Endometrial microvascular endothelial cells (primary cell): ENCODE measurements around the gene PAGR1. TPM values are rescaled to one million over a fixed set of nuclear protein-coding genes. Genes with fewer than 3 reads are reported as not detected.

Experiments used
- in situ Hi-C: cut with HindIII; loops from 2 replicates; pipeline ENCODE4 v1.10.0; 2017; ENCODE audit warnings: low sequenced_read_pairs, low pct_unique_long_range_greater_than_20kb; ENCODE audit errors: inconsistent ontology term
- total RNA-seq: library from RNA; depleted of rRNA; stranded (reverse); fragments of >200 nt; gene quantifications from one replicate; pipeline ENCODE4 v1.2.3, GENCODE V29; 2015; ENCODE audit errors: inconsistent ontology term

Gene PAGR1
- total RNA-seq, 1 donor from 2014 or later: 36.8 TPM

GRCh38 chr16:29809850-29810698, 5.9 kb upstream of the PAGR1 start:
- in situ Hi-C loops: loop anchor here (10.0 kb wide), 1 partner anchor 55 kb away; the partner anchor contains the start of gene CDIPT

- in situ Hi-C loops: no loop called here
These were observed 5.2 kb upstream of the PAGR1 start for GRCh38 chr16:29810699-29811169.

- in situ Hi-C loops: no loop called here
These were observed 4.6 kb upstream of the PAGR1 start for GRCh38 chr16:29811170-29811895.

- in situ Hi-C loops: no loop called here
These were observed 3.9 kb upstream of the PAGR1 start, which contains the start of gene PRRT2 for GRCh38 chr16:29811896-29812665. Gene PRRT2, plus strand, starts transcription at chr16:29812193. Its CDS starts 862 bp downstream, at chr16:29813055.

GRCh38 chr16:29812754-29813643, 3.0 kb upstream of the PAGR1 start:
- in situ Hi-C loops: no loop called here

GRCh38 chr16:29813644-29814562, 2.0 kb upstream of the PAGR1 start:
- in situ Hi-C loops: no loop called here

- in situ Hi-C loops: no loop called here
These were observed 1.4 kb upstream of the PAGR1 start for GRCh38 chr16:29814592-29814991.

- in situ Hi-C loops: no loop called here
These were observed 775 bp upstream of the PAGR1 start for GRCh38 chr16:29815032-29815721.

GRCh38 chr16:29816694-29817441, 916 bp downstream of the PAGR1 start:
- in situ Hi-C loops: no loop called here

- in situ Hi-C loops: no loop called here
These were observed 2.1 kb downstream of the PAGR1 start for GRCh38 chr16:29818082-29818481.

GRCh38 chr16:29819506-29819905, 3.6 kb downstream of the PAGR1 start:
- in situ Hi-C loops: no loop called here

- in situ Hi-C loops: no loop called here
These were observed 4.3 kb downstream of the PAGR1 start, which contains the start of gene MVP for GRCh38 chr16:29820271-29820701. Gene MVP, plus strand, starts transcription at chr16:29820462. Its CDS starts 10,088 bp downstream, at chr16:29830550.

- in situ Hi-C loops: no loop called here
These were observed 5.0 kb downstream of the PAGR1 start for GRCh38 chr16:29820730-29821642.

GRCh38 chr16:29821643-29822115, 5.7 kb downstream of the PAGR1 start:
- in situ Hi-C loops: no loop called here
